Measurements from ENCODE around the gene MPC2. TPM values are rescaled to one million over a fixed set of nuclear protein-coding genes. Genes with fewer than 3 reads are reported as not detected.
"Not testable (repeated sequence)": the region's sequence is repeated elsewhere in the genome, so short reads cannot be mapped to it uniquely, and the experiment has no call there.

Gene MPC2
- total RNA-seq, 1 experiment from 2014 or later: 56.2 TPM

DNA sequence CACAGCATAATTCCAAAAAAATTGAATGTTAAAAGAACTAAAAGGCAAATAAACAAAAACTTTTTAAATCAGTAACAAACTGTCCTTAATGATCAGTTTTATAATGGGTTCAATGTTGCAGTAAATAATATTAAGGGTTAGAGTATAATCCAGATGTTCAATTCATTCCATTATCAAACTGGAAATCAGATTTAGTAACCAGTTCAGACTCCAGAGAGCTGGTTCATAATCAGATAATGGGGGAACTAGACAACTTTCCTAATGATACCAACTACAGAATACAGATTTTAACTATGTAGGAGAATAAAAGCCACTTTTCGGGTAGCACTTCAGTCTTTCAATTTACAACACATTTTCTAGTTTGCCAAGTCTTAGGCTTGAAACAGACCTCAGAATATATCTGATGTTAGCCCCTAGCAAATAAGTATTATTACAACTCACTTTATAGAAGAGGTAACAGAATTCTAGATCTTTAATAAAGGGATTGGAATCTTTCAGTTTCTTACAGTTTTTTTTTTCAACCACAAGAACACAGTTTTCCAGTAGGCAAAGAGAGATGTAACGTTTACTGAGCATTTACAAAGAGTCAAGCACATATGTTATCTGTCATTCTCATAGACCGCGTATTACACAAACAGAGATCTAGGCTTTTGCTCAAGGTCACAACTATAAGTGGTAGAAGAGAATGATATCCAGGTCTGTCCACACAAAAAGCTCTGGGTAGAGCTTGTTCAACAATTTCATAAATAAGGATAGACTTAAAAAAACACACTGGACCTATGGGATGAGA, 2.3 kb downstream of the MPC2 start:
- peak overlapping the region; percentile 98 for H3K27ac ChIP-seq (ENCODE audit: low read depth, low read length, poor library complexity, severe bottlenecking)
- TSS peak; percentile 36 for BruUV-seq (replicated peaks)
- POLR2A ChIA-PET (ENCODE audit: low non-redundant PET): interaction anchor here (0.6 to 0.7 kb wide), 2 partner anchors 17 to 760 kb away, joined by 3 to 5 read pairs; no protein-coding TSS in a partner anchor
- no peaks in the 10 kb centered on the region for H3K27me3 ChIP-seq (replicated peaks; ENCODE audit: insufficient read depth, low read depth, low read length, poor library complexity)
- H3K9me3 ChIP-seq (ENCODE audit: low read depth, low read length, poor library complexity, severe bottlenecking): no peaks in the 10 kb centered on the region
- intact Hi-C loops (cut with micrococcal nuclease; ENCODE audit: unreplicated experiment): loop anchor here (10.0 kb wide), 1 partner anchor 220 kb away; no protein-coding TSS in a partner anchor
- peak overlapping the region; percentile 75 for H3K4me3 ChIP-seq (ENCODE audit: low read depth, low read length, poor library complexity, severe bottlenecking)
- TF ChIP-seq, protein P1, sequence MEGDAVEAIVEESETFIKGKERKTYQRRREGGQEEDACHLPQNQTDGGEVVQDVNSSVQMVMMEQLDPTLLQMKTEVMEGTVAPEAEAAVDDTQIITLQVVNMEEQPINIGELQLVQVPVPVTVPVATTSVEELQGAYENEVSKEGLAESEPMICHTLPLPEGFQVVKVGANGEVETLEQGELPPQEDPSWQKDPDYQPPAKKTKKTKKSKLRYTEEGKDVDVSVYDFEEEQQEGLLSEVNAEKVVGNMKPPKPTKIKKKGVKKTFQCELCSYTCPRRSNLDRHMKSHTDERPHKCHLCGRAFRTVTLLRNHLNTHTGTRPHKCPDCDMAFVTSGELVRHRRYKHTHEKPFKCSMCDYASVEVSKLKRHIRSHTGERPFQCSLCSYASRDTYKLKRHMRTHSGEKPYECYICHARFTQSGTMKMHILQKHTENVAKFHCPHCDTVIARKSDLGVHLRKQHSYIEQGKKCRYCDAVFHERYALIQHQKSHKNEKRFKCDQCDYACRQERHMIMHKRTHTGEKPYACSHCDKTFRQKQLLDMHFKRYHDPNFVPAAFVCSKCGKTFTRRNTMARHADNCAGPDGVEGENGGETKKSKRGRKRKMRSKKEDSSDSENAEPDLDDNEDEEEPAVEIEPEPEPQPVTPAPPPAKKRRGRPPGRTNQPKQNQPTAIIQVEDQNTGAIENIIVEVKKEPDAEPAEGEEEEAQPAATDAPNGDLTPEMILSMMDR (conservative IDR thresholded peaks at IDR 0.05; ENCODE audit: low read depth, low read length): no peak
- TF ChIP-seq EZH2 (IDR thresholded peaks at IDR 0.05; ENCODE audit: borderline replicate concordance, low read depth, low read length, poor library complexity, severe bottlenecking): no peak
- H3K36me3 ChIP-seq (ENCODE audit: insufficient read depth, low read length, poor library complexity, severe bottlenecking): no peaks in the 10 kb centered on the region
- CTCF ChIA-PET: interaction anchor here (1.4 kb wide), 1 partner anchor 148 kb away, joined by 4 read pairs; no protein-coding TSS in a partner anchor
- no peak for DNase-seq (ENCODE audit: low spot score)
- H3K4me1 ChIP-seq (ENCODE audit: insufficient read depth, low read length, poor library complexity, severe bottlenecking): peaks cover 15% of the 10 kb centered on the region

DNA sequence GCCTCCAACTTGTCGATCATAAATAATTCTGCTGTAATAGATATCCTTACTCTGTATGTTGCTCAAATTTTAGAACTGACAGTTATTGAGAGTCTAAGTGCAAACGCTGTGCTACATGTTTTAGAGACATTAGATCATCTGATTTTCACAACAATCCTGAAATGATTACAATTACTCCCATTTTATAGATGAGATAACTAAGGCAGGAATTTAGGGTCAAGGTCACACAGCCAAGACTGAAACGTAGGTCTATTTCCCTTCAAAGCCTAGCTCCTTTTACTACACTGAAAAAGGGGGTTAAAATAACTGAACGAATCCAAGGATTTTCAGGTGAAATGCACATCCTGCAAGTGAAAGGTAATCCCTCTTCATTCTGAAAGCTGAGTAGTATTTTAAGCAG, 3.1 kb downstream of the MPC2 start:
- CTCF ChIA-PET: no interaction called here
- no peak overlapping the region for H3K27ac ChIP-seq (ENCODE audit: low read depth, low read length, poor library complexity, severe bottlenecking)
- TF ChIP-seq, protein P1 (conservative IDR thresholded peaks at IDR 0.05; ENCODE audit: low read depth, low read length): no peak
- TF ChIP-seq EZH2 (IDR thresholded peaks at IDR 0.05; ENCODE audit: borderline replicate concordance, low read depth, low read length, poor library complexity, severe bottlenecking): no peak
- no peak overlapping the region for H3K4me3 ChIP-seq (ENCODE audit: low read depth, low read length, poor library complexity, severe bottlenecking)
- DNase-seq (ENCODE audit: low spot score): no peak
- intact Hi-C loops (cut with micrococcal nuclease; ENCODE audit: unreplicated experiment): loop anchor here (10.0 kb wide), 1 partner anchor 219 kb away; no protein-coding TSS in a partner anchor
- H3K9me3 ChIP-seq (ENCODE audit: low read depth, low read length, poor library complexity, severe bottlenecking): no peaks in the 10 kb centered on the region
- no peaks in the 10 kb centered on the region for H3K36me3 ChIP-seq (ENCODE audit: insufficient read depth, low read length, poor library complexity, severe bottlenecking)
- peaks cover 15% of the 10 kb centered on the region for H3K4me1 ChIP-seq (ENCODE audit: insufficient read depth, low read length, poor library complexity, severe bottlenecking)
- no peaks in the 10 kb centered on the region for H3K27me3 ChIP-seq (replicated peaks; ENCODE audit: insufficient read depth, low read depth, low read length, poor library complexity)
- BruUV-seq (replicated peaks): no TSS peak
- POLR2A ChIA-PET (ENCODE audit: low non-redundant PET): no interaction called here

DNA sequence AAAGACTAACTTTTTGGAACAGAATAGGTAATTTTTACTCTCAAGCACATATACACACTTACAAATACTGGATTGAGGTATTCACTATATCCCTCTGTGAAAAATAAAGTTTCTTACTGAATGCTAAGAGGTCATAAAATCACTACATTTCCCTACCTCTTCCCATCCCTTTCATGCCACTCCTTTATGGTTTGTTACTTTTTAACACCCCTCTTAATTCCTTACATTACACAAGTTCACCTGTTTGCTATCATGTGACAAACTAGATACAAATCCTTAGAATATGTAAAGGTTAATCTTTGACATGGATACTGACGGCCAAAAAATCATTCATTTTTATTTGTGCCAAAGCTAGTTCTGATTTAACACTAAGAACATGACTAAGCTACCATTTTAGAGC, 7.1 kb downstream of the MPC2 start:
- no peak for TF ChIP-seq EZH2 (IDR thresholded peaks at IDR 0.05; ENCODE audit: borderline replicate concordance, low read depth, low read length, poor library complexity, severe bottlenecking)
- TF ChIP-seq, protein P1 (conservative IDR thresholded peaks at IDR 0.05; ENCODE audit: low read depth, low read length): no peak
- BruUV-seq (replicated peaks): no TSS peak
- intact Hi-C loops (cut with micrococcal nuclease; ENCODE audit: unreplicated experiment): loop anchor here (10.0 kb wide), 1 partner anchor 215 kb away; no protein-coding TSS in a partner anchor
- ChIA-PET CTCF (no interaction called here), POLR2A (ENCODE audit: low non-redundant PET) (no interaction called here)
- H3K27me3 ChIP-seq (replicated peaks; ENCODE audit: insufficient read depth, low read depth, low read length, poor library complexity): no peaks in the 10 kb centered on the region
- H3K27ac ChIP-seq (ENCODE audit: low read depth, low read length, poor library complexity, severe bottlenecking): no peak overlapping the region
- H3K4me3 ChIP-seq (ENCODE audit: low read depth, low read length, poor library complexity, severe bottlenecking): no peak overlapping the region
- H3K9me3 ChIP-seq (ENCODE audit: low read depth, low read length, poor library complexity, severe bottlenecking): no peaks in the 10 kb centered on the region
- H3K36me3 ChIP-seq (ENCODE audit: insufficient read depth, low read length, poor library complexity, severe bottlenecking): no peaks in the 10 kb centered on the region
- DNase-seq (ENCODE audit: low spot score): no peak
- H3K4me1 ChIP-seq (ENCODE audit: insufficient read depth, low read length, poor library complexity, severe bottlenecking): peaks cover 15% of the 10 kb centered on the region

DNA sequence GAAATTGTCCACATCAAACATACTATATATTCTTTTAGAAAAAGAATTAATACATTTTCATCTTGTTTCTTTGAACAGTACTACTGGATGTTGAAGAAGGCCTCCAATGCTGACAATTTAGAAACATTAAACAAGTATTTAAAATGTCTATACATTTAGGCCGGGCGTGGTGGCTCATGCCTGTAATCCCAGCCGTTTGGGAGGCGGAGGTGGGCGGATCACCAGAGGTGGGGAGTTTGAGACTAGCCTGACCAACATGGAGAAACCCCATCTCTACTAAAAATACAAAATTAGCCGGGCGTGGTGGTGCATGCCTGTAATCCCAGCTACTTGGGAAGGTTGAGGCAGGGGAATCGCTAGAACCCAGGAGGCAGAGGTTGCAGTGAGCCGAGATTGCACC, 8.0 kb downstream of the MPC2 start:
- H3K4me3 ChIP-seq (ENCODE audit: low read depth, low read length, poor library complexity, severe bottlenecking); H3K36me3 ChIP-seq (ENCODE audit: insufficient read depth, low read length, poor library complexity, severe bottlenecking); H3K4me1 ChIP-seq (ENCODE audit: insufficient read depth, low read length, poor library complexity, severe bottlenecking); H3K9me3 ChIP-seq (ENCODE audit: low read depth, low read length, poor library complexity, severe bottlenecking); DNase-seq (ENCODE audit: low spot score); BruUV-seq (replicated peaks); POLR2A ChIA-PET (ENCODE audit: low non-redundant PET); intact Hi-C loops (cut with micrococcal nuclease; ENCODE audit: unreplicated experiment); CTCF ChIA-PET; H3K27me3 ChIP-seq (replicated peaks; ENCODE audit: insufficient read depth, low read depth, low read length, poor library complexity); H3K27ac ChIP-seq (ENCODE audit: low read depth, low read length, poor library complexity, severe bottlenecking): not testable (repeated sequence)
